Fibroblast of the aortic adventitia (primary cell): ENCODE measurements around the gene PORCN. TPM values are rescaled to one million over a fixed set of nuclear protein-coding genes. Genes with fewer than 3 reads are reported as not detected.

Experiments
- DNase-seq: peaks from one replicate; pipeline ENCODE4 v3.0.0-alpha.2; 2010; ENCODE audit warnings: low read depth
- H3K4me3 ChIP-seq: 2 replicates; pipeline ENCODE4 v1.5.1; 2011; ENCODE audit warnings: low read depth, mild to moderate bottlenecking, control low read depth, low read length, moderate library complexity
- CTCF ChIP-seq: IDR thresholded peaks from 2 replicates; pipeline ENCODE4 v1.5.1; 2011; ENCODE audit warnings: mild to moderate bottlenecking, low read length, control low read depth, inconsistent platforms; ENCODE audit not compliant: insufficient read depth
- total RNA-seq: library from RNA; depleted of rRNA; stranded (reverse); fragments of >200 nt; gene quantifications from 2 replicates; pipeline ENCODE4 v1.2.3, GENCODE V29; 2012; ENCODE audit warnings: low replicate concordance

The PORCN gene
- total RNA-seq, 1 donor, result 9.1 TPM

- no peak overlapping the region for H3K4me3 ChIP-seq
- DNase-seq, result no peak
- no peak for TF ChIP-seq CTCF
These were observed 23.4 kb downstream of the PORCN start for GRCh38 chrX:48532161-48532560.

DNA sequence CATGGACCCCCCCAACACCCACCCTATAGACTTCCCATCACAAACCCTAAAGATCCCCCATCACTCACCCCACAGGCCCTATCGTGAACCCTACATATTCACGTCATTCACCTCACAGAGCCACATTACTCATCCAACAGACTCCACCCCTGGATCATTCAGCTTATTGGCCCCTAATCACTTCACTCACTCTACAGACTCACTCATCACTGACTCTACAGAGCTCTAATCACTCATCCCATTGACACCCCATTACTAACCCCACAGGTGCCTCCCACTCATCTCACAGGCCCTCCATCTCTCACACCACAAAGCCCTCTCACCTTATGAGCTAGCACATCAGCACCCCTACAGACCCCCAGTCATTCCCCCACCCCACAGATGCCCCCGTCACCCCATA is 24.4 kb downstream of the PORCN start:
- no peak for DNase-seq
- no peak for TF ChIP-seq CTCF
- H3K4me3 ChIP-seq, result no peak overlapping the region

DNA sequence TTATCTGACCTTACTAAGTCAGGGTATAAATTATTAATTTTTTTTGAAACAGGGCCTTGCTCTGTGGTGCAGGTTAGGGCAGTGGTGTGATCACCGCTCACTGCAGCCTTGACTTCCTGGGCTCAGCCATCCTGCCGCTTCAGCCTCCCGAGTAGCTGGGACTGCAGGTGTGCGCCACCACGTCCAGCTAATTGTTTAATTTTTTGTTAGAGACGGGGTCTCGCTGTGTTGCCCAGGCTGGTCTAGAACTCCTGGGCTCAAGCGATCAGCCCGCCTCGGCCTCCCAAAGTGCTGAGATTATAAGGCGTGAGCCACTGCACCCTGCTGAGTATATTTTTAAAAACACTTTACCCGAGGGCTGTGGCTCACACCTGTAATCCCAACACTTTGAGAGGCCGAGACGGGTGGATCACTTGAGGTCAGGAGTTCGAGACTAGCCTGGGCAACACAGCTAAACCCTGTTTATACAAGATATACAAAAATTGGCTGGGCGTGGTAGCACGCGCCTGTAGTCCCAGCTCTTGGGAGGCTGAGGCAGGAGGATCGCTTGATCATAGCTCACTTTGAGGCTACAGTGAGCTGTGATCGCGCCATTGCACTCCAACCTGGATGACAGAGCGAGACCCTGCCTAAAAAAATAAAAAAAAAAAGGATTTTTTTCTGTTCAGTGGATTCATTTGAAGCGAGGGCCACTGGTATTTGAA is 30.0 kb downstream of the PORCN start:
- no peak for DNase-seq
- H3K4me3 ChIP-seq, result peak overlapping the region; percentile 44
- TF ChIP-seq CTCF, result no peak

GRCh38 chrX:48539345-48540027 is 30.7 kb downstream of the PORCN start, which contains the start of gene TBC1D25:
Gene TBC1D25 (plus strand): TSS chrX:48539714. CDS start chrX:48539798, 84 bp downstream.
- H3K4me3 ChIP-seq, result peak within 1 kb of the TSS; percentile 77
- peak; percentile 97 for DNase-seq
- peak; percentile 33 for TF ChIP-seq CTCF

GRCh38 chrX:48540028-48540375 is 31.2 kb downstream of the PORCN start:
- TF ChIP-seq CTCF, result no peak

GRCh38 chrX:48540480-48540879 is 31.7 kb downstream of the PORCN start:
- peak overlapping the region; percentile 77 for H3K4me3 ChIP-seq
- no peak for TF ChIP-seq CTCF
- no peak for DNase-seq

More at GRCh38 chrX:48540028-48540375, 31.2 kb downstream of the PORCN start:
- DNase-seq, result peak; percentile 43
- H3K4me3 ChIP-seq, result peak overlapping the region; percentile 77
